WTC11 (cell line): ENCODE results near the gene LILRA6.
"Not testable (repeated sequence)": the region's sequence is repeated elsewhere in the genome, so short reads cannot be mapped to it uniquely, and the experiment has no call there.

Experiments used
- CREM ChIP-seq: sonication (generic); formaldehyde crosslinking; IDR thresholded peaks from 2 replicates; pipeline ENCODE4 v1.8.1; 2022; ENCODE audit warnings: mild to moderate bottlenecking, missing genetic modification reagents, moderate library complexity
- GABPB1 ChIP-seq: sonication (generic); formaldehyde crosslinking; IDR thresholded peaks from 2 replicates; pipeline ENCODE4 v1.8.1; 2023; ENCODE audit warnings: mild to moderate bottlenecking, missing genetic modification reagents
- SOX15 ChIP-seq: fragments of 250-450 bp; sonication (Bioruptor Pico); IDR thresholded peaks from 2 replicates; pipeline ENCODE4 v1.9.0; 2021; ENCODE audit warnings: mild to moderate bottlenecking
- TF ChIP-seq, protein P1 (sequence below): sonication (generic); formaldehyde crosslinking; IDR thresholded peaks from 2 replicates; pipeline ENCODE4 v1.8.0; 2023; ENCODE audit warnings: missing genetic modification reagents
- TF ChIP-seq, protein P2 (sequence below): sonication (generic); formaldehyde crosslinking; IDR thresholded peaks from 2 replicates; pipeline ENCODE4 v1.8.0; 2022; ENCODE audit warnings: mild to moderate bottlenecking, missing genetic modification reagents

GRCh38 chr19:54239491-54240371, 2.9 kb downstream of the LILRA6 start:
- TF ChIP-seq, protein P1, sequence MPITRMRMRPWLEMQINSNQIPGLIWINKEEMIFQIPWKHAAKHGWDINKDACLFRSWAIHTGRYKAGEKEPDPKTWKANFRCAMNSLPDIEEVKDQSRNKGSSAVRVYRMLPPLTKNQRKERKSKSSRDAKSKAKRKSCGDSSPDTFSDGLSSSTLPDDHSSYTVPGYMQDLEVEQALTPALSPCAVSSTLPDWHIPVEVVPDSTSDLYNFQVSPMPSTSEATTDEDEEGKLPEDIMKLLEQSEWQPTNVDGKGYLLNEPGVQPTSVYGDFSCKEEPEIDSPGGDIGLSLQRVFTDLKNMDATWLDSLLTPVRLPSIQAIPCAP (CRISPR knock-in tag) = not testable (repeated sequence)
- not testable (repeated sequence) for TF ChIP-seq CREM (CRISPR knock-in tag); SOX15 (CRISPR knock-in tag); GABPB1
- TF ChIP-seq, protein P2, sequence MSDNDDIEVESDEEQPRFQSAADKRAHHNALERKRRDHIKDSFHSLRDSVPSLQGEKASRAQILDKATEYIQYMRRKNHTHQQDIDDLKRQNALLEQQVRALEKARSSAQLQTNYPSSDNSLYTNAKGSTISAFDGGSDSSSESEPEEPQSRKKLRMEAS = not testable (repeated sequence)
